ENCODE results near the gene FBXO17. TPM values are rescaled to one million over a fixed set of nuclear protein-coding genes. Genes with fewer than 3 reads are reported as not detected.

The FBXO17 gene
- total RNA-seq, 1 donor from 2014 or later: 21.5 TPM

- no peak for DNase-seq (ENCODE audit: low read depth)
These were observed 57.0 kb downstream of the FBXO17 start for GRCh38 chr19:38918526-38918925.

DNA sequence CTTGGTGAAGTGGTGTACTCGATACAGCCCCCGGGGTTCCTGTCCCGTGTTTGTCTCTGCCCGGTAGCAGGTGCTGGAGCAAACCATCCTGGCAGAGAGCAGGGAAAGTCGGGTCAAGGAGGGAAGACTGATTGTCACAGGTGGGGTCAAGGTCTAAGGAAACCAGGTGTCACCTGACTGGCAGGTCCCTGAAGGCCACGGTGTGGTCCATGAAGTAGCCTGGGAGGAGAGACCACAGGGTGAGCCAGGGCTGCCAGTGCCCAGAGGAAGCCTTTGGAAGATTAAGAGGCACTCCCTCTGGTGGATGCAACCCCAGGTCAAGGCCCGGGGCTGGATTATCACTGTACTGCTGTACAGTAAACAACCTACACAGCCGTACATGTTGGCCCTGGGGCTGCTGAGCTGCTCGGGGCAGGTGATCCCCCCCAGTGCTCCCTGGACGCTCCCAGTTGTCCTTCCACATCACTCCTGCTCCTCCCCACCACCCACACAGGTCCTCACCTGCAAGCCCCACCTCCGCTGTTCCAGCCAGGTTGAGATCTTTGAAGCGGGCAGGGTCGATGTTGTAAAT is 57.5 kb downstream of the FBXO17 start:
- DNase-seq (ENCODE audit: low read depth): peak; percentile 59

DNA sequence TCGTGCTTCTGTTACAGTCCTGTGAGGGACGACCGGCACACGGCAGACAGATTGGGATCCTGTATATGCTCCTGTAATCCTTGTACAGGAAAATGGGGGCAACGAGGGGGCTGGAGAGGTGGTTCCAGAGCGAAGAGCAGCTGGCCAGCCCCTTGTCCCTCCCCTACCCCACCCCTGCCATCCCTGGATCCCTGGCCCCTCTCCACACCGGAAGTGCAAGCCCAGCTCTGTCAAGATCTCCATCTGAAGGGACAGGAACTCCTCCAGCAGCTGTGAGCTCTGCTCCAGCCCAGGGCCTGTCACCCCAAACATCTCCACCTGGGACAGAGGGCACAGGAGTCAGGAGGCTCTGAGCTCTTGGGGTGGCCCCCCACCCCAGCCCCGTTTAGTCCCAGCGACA is 58.0 kb downstream of the FBXO17 start:
- DNase-seq (ENCODE audit: low read depth): no peak

DNA sequence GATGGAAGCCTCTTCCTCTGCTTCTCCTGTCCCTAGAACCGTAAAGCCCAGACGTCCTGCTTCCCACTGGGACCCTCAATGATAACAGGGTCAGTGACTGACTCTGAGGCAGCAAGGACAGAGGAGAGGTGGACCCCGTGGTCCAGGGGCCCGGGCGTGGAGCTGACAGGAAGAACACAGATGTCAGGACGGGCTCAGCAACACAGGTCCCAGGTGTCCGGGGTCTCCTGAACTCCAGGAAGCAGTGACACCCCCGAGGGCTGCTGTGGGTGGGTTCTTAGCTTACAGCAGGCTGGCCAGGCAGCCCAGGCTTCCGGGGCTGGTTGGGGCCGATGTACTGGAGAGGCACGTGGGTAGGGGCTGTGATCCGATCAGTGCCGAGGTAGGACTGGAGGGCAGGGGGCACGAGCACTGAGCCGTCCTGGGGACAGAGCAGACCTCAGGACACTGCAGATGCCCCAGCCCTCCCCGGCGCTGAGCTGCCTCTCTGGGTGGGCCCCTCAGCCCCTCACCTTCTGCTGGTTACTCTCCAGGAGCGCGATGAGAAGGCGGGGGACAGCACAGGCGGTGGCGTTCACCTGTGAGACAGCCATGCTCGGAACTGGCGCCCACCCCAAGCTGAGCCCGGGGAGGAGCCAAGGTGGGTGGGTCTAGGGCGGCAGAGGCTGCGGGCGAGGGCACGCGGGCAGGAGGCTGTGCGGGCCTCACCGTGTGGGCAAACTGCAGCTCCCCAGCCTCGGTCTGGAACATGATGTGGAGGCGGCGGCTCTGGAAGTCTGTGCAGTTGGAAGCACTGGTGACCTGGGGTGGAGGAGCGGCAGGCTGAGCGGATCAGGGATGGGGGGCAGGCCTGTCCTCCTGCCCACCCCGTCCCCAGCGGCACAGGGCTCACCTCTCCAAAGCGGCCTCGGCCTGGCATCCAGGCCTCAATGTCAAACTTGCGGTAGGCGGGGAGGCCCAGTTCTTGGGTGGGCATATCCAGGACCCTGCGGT is 59.9 kb downstream of the FBXO17 start:
- DNase-seq (ENCODE audit: low read depth): no peak

GRCh38 chr19:38913958-38914357 is 61.6 kb downstream of the FBXO17 start:
- DNase-seq (ENCODE audit: low read depth): no peak

DNA sequence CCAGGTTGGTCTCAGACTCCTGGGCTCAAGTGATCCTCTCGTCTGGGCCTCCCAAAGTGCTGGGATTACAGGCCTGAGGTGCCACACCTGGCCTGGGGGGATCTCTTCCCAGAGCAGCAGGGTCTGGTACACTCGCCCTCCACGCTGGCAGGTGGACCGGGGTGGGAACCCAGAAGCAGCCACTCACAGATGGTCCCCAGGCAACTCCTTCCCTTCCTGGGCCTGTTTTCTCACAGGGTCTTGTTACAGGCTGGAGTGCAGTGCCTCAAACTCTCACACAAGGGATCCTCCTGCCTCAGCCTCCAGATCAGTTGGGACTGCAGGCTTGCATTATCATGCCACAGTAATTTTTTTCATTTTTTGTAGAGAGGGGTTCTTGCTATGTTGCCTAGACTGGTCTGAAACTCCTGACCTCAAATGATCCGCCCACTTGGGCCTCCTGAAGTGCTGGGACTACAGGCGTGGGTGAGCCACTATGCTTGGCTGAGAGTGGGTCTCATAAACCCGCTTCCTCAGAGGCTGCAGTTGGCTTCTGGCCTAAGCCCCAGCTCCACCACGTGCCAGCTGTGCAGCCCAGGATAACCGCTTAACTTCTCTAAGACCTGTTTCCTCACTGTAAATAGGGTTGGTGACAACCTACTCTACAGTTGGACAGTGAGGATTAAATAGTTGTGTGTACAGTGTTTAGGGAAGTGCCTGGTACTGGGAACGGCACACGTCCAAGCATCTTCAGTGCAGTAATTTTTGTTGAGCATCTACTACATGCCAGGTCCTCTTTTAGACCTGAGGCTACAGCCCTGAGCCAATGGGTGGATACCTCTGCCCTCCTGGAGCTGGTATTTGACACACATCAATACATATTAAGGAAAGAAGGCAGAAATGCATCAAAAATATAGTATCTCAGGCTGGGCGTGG is 62.7 kb downstream of the FBXO17 start:
- peak; percentile 73 for DNase-seq (ENCODE audit: low read depth)

GRCh38 chr19:38911388-38912001 is 64.0 kb downstream of the FBXO17 start:
- DNase-seq (ENCODE audit: low read depth): no peak

DNA sequence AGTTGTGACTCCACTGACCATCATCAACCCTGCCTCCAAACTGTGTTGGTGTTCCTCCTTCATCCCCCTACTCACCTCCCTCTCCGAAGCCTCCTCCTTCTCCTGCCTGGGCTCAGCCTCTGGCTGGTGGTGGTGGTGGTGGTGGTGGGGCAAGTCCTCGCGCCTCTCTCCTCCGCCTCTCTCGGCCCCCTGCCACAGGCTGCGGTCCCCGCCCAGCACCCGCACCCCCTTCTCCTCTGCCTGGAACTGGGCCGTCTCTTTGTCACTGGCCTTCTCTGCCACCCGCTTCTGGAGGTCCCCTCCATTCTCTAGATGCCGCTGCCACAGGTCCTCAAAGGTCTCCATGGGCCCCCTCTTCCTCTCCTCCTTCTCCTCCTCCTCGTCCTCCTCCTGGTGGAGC is 65.1 kb downstream of the FBXO17 start:
- no peak for DNase-seq (ENCODE audit: low read depth)

- no peak for DNase-seq (ENCODE audit: low read depth)
These were observed 66.6 kb downstream of the FBXO17 start for GRCh38 chr19:38908911-38909310.

DNA sequence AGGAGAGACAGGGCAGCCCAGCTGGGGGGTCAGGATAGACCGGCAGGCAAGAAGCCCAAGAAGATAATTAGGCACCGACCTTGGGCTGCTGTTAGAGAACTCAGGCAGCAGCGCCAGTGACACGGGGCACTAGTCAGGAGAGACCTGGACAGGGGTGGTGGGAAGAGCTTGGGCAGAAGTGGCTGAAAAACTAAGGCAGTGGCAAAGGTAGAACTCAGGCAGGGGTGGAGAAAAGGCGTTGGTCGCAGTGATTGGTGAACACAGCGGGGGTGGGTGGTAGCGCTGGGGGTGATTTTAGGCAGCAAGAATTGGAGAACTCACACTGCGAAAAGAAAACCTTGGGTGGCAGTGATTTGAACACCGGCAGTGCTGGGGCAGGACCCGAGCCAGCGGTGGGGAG is 67.9 kb downstream of the FBXO17 start:
- DNase-seq (ENCODE audit: low read depth): no peak

- no peak for DNase-seq (ENCODE audit: low read depth)
These were observed 68.3 kb downstream of the FBXO17 start for GRCh38 chr19:38907227-38907626.

DNA sequence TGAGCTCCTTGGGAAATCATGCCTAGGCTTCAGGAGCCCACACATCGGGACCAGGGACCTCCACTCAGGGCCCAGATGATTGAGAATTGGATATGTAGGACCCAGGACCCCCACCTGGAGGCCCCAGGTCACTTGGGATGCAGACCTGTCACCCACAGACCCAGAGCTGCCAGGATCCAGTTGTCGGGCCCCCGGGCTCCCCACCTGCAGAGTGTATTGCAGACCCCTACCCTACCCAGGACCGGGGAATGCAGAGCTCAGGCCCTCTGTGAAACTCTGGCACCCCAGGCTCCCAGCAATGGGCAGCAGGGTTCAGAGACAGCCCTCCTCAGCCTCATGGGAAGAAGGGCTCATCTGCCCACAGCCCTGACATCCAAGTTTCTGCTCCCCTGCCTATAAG is 69.9 kb downstream of the FBXO17 start:
- DNase-seq (ENCODE audit: low read depth): no peak

- no peak for DNase-seq (ENCODE audit: low read depth)
These were observed 70.7 kb downstream of the FBXO17 start for GRCh38 chr19:38904581-38905539.

DNA sequence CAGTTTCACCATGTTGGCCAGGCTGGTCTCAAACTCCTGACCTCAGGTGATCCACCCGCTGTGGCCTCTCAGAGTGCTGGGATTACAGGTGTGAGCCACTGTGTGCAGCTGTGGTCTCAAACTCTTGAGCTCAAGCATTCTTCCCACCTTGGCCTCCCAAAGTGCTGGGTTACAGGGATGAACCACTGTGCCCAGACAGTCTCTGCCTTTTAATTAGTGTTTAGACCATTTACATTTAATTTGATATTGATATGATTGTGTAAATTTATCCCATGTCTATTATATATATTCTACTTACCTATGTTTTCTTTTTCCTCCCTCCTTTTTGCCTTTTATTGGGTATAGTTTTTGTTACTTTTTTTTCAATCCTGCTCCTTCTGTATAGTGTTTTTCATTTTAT is 73.9 kb downstream of the FBXO17 start:
- DNase-seq (ENCODE audit: low read depth): no peak

- no peak for DNase-seq (ENCODE audit: low read depth)
These were observed 74.8 kb downstream of the FBXO17 start for GRCh38 chr19:38900743-38901190.

DNA sequence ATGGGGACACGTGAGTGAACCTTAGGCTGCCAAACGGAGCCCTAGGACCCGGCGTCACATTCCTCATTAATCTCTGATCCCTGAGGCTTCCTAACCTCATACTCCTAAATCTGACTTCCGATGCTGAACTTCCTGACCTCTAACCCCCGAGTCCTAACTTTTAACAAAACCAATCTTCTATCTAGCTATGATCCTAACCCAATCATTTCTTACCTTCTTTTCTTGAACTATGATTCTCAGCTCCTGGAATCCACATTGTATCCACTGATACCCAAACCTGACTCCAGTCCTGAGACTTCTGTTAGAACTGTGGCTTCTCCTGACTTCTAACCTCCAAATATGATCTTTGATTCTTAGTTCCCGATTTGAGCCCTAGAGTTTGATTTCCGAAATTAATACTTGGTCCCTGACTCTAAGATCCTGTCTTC is 75.3 kb downstream of the FBXO17 start:
- peak; percentile 84 for DNase-seq (ENCODE audit: low read depth)

DNA sequence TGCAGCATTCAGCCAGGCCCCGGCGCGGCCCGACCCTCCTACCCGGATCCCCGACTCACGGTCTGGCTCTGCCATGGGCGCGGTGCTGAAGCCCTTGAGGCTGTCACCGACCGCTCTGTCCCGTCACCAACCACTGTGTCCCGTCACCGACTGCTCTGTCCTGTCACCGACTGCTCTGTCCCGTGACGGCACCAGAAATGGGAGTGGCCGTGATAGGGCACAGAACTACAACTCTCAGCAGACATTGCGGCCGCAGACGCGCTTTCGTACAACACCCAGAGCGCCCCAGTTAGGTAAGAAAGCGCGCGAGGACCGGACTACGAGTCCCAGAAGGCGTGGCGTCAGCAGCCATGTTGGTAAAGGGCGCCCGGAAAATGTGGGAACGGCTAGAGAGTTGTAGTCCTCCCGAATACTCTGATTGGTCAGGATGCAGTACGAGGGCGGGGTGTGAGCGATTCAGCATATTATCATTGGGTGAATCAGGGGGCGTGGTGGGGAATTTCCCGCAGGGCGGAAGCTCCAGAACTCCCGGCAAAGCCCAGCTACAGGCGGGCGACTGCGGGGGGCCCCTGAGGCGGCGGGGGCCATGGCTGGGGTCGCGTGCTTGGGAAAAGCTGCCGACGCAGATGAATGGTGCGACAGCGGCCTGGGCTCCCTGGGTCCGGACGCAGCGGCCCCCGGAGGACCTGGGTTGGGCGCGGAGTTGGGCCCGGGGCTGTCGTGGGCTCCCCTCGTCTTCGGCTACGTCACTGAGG is 75.9 kb downstream of the FBXO17 start, which contains the start of the genes NFKBIB and SIRT2:
Gene NFKBIB, plus strand, starts transcription at position 523 of the 755 bp plus-strand sequence. Its CDS starts 64 bp downstream, at position 587.
Gene SIRT2, minus strand, starts transcription at position 172 of the 755 bp plus-strand sequence. Its CDS starts 97 bp downstream, at position 75.
- DNase-seq (ENCODE audit: low read depth): peak; percentile 100

DNA sequence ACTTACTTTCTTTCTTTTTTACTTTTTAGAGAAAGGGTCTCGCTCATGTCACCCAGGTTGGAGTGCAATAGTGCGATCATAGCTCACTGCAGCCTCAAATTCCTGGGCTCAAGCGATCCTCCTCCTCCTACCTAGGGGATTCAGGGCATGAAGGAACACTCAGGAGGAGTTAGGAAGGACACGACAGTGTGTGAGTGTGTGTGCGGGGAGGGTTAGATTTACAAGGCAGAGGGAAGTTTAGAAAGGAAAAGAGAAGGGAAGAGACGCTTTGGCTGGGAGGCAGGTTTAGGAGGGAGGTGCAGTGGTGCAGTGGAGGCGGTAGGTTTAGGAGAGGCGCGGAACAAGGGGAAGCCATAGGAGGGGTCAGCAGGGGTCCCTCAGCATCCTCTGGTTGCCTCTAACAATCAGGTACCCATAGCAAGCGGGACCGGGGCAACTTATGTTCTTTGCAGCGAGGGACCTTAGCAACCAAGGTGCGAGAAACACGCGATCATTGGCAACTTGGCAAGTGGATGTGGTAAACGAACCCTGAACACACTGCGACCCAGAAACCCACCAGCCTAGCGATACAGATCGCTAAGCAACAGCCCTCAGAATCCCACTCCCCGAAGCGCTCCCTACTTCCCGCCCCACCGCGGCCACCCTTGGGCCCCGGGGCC is 76.6 kb downstream of the FBXO17 start:
- DNase-seq (ENCODE audit: low read depth): no peak
